G401.6 (cell line): ENCODE data around the gene ITGA7.

Experiments used
- FAIRE-seq: peaks from 2 replicates; lab custom pipeline; 2012; peaks lifted over from hg19 to GRCh38; lab: Jason Lieb, UNC

The ITGA7 gene

DNA sequence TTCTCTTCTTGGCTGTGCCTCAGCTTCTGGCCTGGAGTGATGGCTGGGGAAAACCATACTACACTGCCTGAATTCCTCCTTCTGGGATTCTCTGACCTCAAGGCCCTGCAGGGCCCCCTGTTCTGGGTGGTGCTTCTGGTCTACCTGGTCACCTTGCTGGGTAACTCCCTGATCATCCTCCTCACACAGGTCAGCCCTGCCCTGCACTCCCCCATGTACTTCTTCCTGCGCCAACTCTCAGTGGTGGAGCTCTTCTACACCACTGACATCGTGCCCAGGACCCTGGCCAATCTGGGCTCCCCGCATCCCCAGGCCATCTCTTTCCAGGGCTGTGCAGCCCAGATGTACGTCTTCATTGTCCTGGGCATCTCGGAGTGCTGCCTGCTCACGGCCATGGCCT is 70.9 kb downstream of the ITGA7 start, which contains the start of gene OR10P1:
OR10P1 (plus strand) TSS at position 40 of the 400 bp plus-strand sequence; CDS start at position 40, 0 bp downstream.
- no peak for FAIRE-seq

DNA sequence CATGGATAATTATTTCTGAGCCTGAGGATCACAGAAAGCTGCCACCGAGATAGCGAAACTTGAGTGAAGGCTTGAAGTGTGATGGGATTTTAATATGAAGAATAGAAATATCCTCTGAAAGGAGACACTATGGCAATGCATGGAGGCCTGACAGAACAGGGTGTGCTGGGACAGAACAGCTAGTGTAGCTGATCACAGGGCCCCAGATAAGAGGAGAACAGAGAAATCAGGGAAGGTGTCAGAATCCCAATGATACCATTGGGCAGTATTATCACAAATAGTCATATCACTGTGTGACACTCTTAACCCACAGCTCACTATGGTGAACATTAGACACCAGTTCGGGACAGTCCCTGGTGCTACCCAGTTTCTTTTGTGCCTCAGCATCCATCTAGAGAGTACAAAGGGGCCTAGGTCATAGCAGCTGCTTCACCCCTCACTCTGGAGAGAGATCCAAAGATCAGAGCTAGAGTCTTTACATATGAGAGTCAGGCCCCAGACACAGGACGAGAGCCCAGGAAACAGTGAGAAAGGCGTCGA is 71.5 kb downstream of the ITGA7 start:
- FAIRE-seq, result no peak
